H9 (cell line): ENCODE data around the gene SLC25A3. TPM values are rescaled to one million over a fixed set of nuclear protein-coding genes. Genes with fewer than 3 reads are reported as not detected.

ENCODE experiments used
- DNase-seq: peaks from one replicate; pipeline ENCODE4 v3.0.0-alpha.2; 2017
- H2AFZ ChIP-seq: one replicate; pipeline ENCODE4 v1.6.1; 2013; ENCODE audit warnings: mild to moderate bottlenecking, low read length, control low read depth, moderate library complexity
- H2AK5ac ChIP-seq: 2 replicates; pipeline ENCODE4 v1.6.1; 2013; ENCODE audit warnings: low read length, control low read depth, mixed read lengths; ENCODE audit not compliant: insufficient read length
- H2BK120ac ChIP-seq: one replicate; pipeline ENCODE4 v1.6.1; 2013; ENCODE audit warnings: low read depth, mild to moderate bottlenecking, low read length, control low read depth, inconsistent platforms; ENCODE audit not compliant: poor library complexity, severe bottlenecking
- H2BK12ac ChIP-seq: 2 replicates; pipeline ENCODE4 v1.6.1; 2013; ENCODE audit warnings: low read length, control low read depth, mixed read lengths, low read depth; ENCODE audit not compliant: insufficient read length
- H2BK15ac ChIP-seq: 2 replicates; pipeline ENCODE4 v1.6.1; 2013; ENCODE audit warnings: low read depth, low read length, control low read depth
- H2BK20ac ChIP-seq: one replicate; pipeline ENCODE4 v1.6.1; 2013; ENCODE audit warnings: low read depth, mild to moderate bottlenecking, low read length, control low read depth, inconsistent platforms; ENCODE audit not compliant: poor library complexity, severe bottlenecking
- H2BK5ac ChIP-seq: 2 replicates; pipeline ENCODE4 v1.6.1; 2013; ENCODE audit warnings: low read length, control low read depth, mixed read lengths; ENCODE audit not compliant: insufficient read length
- H3K14ac ChIP-seq: 2 replicates; pipeline ENCODE4 v1.6.1; 2013; ENCODE audit warnings: low read length, control low read depth; ENCODE audit not compliant: insufficient read depth
- H3K18ac ChIP-seq: 2 replicates; pipeline ENCODE4 v1.6.1; 2013; ENCODE audit warnings: low read depth, mild to moderate bottlenecking, mixed read lengths, low read length, control low read depth; ENCODE audit not compliant: insufficient read length
- H3K23ac ChIP-seq: 2 replicates; pipeline ENCODE4 v1.6.1; 2013; ENCODE audit warnings: low read length, control low read depth, mixed read lengths, low read depth; ENCODE audit not compliant: insufficient read length
- H3K23me2 ChIP-seq: 2 replicates; pipeline ENCODE4 v1.6.1; 2013; ENCODE audit warnings: low read depth, mild to moderate bottlenecking, mixed read lengths, low read length, control low read depth; ENCODE audit not compliant: insufficient read length, poor library complexity, severe bottlenecking
- H3K27ac ChIP-seq: 2 replicates; pipeline ENCODE4 v1.5.1; 2013; ENCODE audit warnings: low read length, control low read depth, mixed read lengths, low read depth; ENCODE audit not compliant: insufficient read length
- H3K27me3 ChIP-seq: 2 replicates; pipeline ENCODE4 v1.6.1; 2013; ENCODE audit warnings: low read length, control low read depth, inconsistent platforms; ENCODE audit not compliant: insufficient read depth
- H3K4ac ChIP-seq: 2 replicates; pipeline ENCODE4 v1.6.1; 2013; ENCODE audit warnings: low read depth, mild to moderate bottlenecking, control low read depth, inconsistent platforms, low read length, moderate library complexity
- H3K4me1 ChIP-seq: 2 replicates; pipeline ENCODE4 v1.6.1; 2013; ENCODE audit warnings: low read length, control low read depth, inconsistent platforms; ENCODE audit not compliant: insufficient read depth
- H3K4me2 ChIP-seq: 2 replicates; pipeline ENCODE4 v1.6.1; 2013; ENCODE audit warnings: low read length, control low read depth, mixed read lengths; ENCODE audit not compliant: insufficient read length, insufficient read depth
- H3K56ac ChIP-seq: 2 replicates; pipeline ENCODE4 v1.6.1; 2013; ENCODE audit warnings: low read depth, mild to moderate bottlenecking, mixed read lengths, low read length, control low read depth; ENCODE audit not compliant: insufficient read length
- H3K79me1 ChIP-seq: 2 replicates; pipeline ENCODE4 v1.6.1; 2013; ENCODE audit warnings: low read depth, mild to moderate bottlenecking, moderate library complexity, low read length, control low read depth, inconsistent platforms; ENCODE audit not compliant: insufficient read depth, poor library complexity, severe bottlenecking
- H3K79me2 ChIP-seq: 2 replicates; pipeline ENCODE4 v1.6.1; 2013; ENCODE audit warnings: low read length, control low read depth, inconsistent platforms; ENCODE audit not compliant: insufficient read depth
- H3K9ac ChIP-seq: 2 replicates; pipeline ENCODE4 v1.6.1; 2013; ENCODE audit warnings: low read length, control low read depth, mixed read lengths; ENCODE audit not compliant: insufficient read length; ENCODE audit errors: extremely low read depth
- H3K9me3 ChIP-seq: one replicate; pipeline ENCODE4 v1.6.1; 2013; ENCODE audit warnings: low read depth, low read length, inconsistent platforms; ENCODE audit not compliant: control insufficient read depth
- H3T11ph ChIP-seq: one replicate; pipeline ENCODE4 v1.6.1; 2013; ENCODE audit warnings: mild to moderate bottlenecking, low read length, control low read depth, inconsistent platforms
- H4K20me1 ChIP-seq: one replicate; pipeline ENCODE4 v1.6.1; 2013; ENCODE audit not compliant: control insufficient read depth, insufficient read length, insufficient read depth
- H4K5ac ChIP-seq: 2 replicates; pipeline ENCODE4 v1.6.1; 2013; ENCODE audit warnings: low read depth, mild to moderate bottlenecking, mixed read lengths, low read length, control low read depth; ENCODE audit not compliant: insufficient read length
- H4K8ac ChIP-seq: replicated peaks from 2 replicates; pipeline ENCODE4 v1.6.1; 2013; ENCODE audit warnings: low read length, control low read depth, mixed read lengths, low read depth; ENCODE audit not compliant: insufficient read length
- H4K91ac ChIP-seq: 2 replicates; pipeline ENCODE4 v1.6.1; 2013; ENCODE audit warnings: low read depth, mild to moderate bottlenecking, moderate library complexity, mixed read lengths, low read length, control low read depth; ENCODE audit not compliant: insufficient read length
- H3K27ac Mint-ChIP-seq, 3 experiments: 2 replicates in 2 of 3; 3 replicates in 1 of 3; pipeline ENCODE4 v1.8.0; 2020 to 2021; ENCODE audit warnings: mixed read lengths in 3 of 3, mild to moderate bottlenecking in 1 of 3, moderate library complexity in 1 of 3
- H3K27me3 Mint-ChIP-seq: 2 replicates; pipeline ENCODE4 v1.8.0; 2021; ENCODE audit warnings: low read depth, mild to moderate bottlenecking, moderate library complexity, mixed read lengths
- H3K36me3 Mint-ChIP-seq, 3 experiments: 2 replicates in 2 of 3; 3 replicates in 1 of 3; pipeline ENCODE4 v1.8.0; 2020 to 2021; ENCODE audit warnings: low read depth in 3 of 3, mixed read lengths in 3 of 3; ENCODE audit not compliant: insufficient read depth in 1 of 3
- H3K4me1 Mint-ChIP-seq, 2 experiments: 2 replicates each; pipeline ENCODE4 v1.8.0; 2020; ENCODE audit warnings: mixed read lengths in 2 of 2
- H3K4me3 Mint-ChIP-seq, 2 experiments: 2 replicates in 1 of 2; 3 replicates in 1 of 2; pipeline ENCODE4 v1.8.0; 2020 to 2021; ENCODE audit warnings: mild to moderate bottlenecking in 2 of 2, mixed read lengths in 2 of 2, moderate library complexity in 1 of 2
- H3K9me3 Mint-ChIP-seq, 2 experiments: 2 replicates in 1 of 2; 3 replicates in 1 of 2; pipeline ENCODE4 v1.8.0; 2020; ENCODE audit warnings: mild to moderate bottlenecking in 2 of 2, mixed read lengths in 2 of 2, moderate library complexity in 1 of 2
- CTCF ChIP-seq: fragments of 200-600 bp; sonication (generic); conservative IDR thresholded peaks from 3 replicates; pipeline ENCODE4 v1.8.0; 2021; ENCODE audit warnings: antibody characterized with exemption, mild to moderate bottlenecking
- WGBS: extraction: QIAGEN DNeasy Blood & Tissue Kit; methylation state at CpG from one replicate; pipeline ENCODE4 v1.1.7; 2013; ENCODE audit warnings: missing lambda C conversion rate, low lambda C conversion rate, mixed read lengths; ENCODE audit not compliant: insufficient read length; ENCODE audit errors: extremely low coverage; 5-methylcytosine and 5-hydroxymethylcytosine counted together
- total RNA-seq: library from RNA; stranded (reverse); gene quantifications from 2 replicates; pipeline ENCODE4 v1.2.1, GENCODE V29; 2021

SLC25A3 gene
- total RNA-seq, 1 experiment from 2014 or later = 673 TPM

- no peak overlapping the region for H2BK120ac ChIP-seq
- H3K23me2 ChIP-seq = no peaks in the 10 kb centered on the region
- H3K27ac ChIP-seq = no peak overlapping the region
- H2AK5ac ChIP-seq = no peak overlapping the region
- H3K9me3 ChIP-seq = no peaks in the 10 kb centered on the region
- H4K20me1 ChIP-seq = no peaks in the 10 kb centered on the region
- no peak overlapping the region for H4K5ac ChIP-seq
- no peaks in the 10 kb centered on the region; the same call in 1 of the 2 replicates for H3K27me3 ChIP-seq
- Mint-ChIP-seq H3K27ac (no peak overlapping the region), H3K4me3 (no peak overlapping the region), H3K36me3 (no peaks in the 10 kb centered on the region), H3K4me1 (no peaks in the 10 kb centered on the region), H3K9me3 (no peaks in the 10 kb centered on the region), H3K27me3 (no peaks in the 10 kb centered on the region; the same call in 1 of the 2 replicates)
- no peaks in the 10 kb centered on the region for H3K4me1 ChIP-seq
- H3K4ac ChIP-seq = no peak overlapping the region
- H3K18ac ChIP-seq = no peak overlapping the region
- no peak overlapping the region for H2BK5ac ChIP-seq
- no peak overlapping the region for H4K91ac ChIP-seq
- H3K79me2 ChIP-seq = no peaks in the 10 kb centered on the region
- no peaks in the 10 kb centered on the region for H3K79me1 ChIP-seq
- H2AFZ ChIP-seq = no peak overlapping the region
- WGBS = no CpG with 5 or more reads among the region's 1 CpG
- no peak overlapping the region for H3K9ac ChIP-seq
- no peak overlapping the region for H2BK12ac ChIP-seq
- no peak overlapping the region for H2BK20ac ChIP-seq
- TF ChIP-seq CTCF = no peak
- no peak overlapping the region for H3K56ac ChIP-seq
- H3T11ph ChIP-seq = no peak overlapping the region
- no peak overlapping the region for H3K23ac ChIP-seq
- H4K8ac ChIP-seq = no peak overlapping the region
- no peak overlapping the region for H2BK15ac ChIP-seq
- no peak overlapping the region for H3K14ac ChIP-seq
- no peak overlapping the region for H3K4me2 ChIP-seq
- no peak for DNase-seq
Observed at GRCh38 chr12:98581101-98581500, 12.4 kb upstream of the SLC25A3 start.
